HG02852 (cell line): ENCODE results near the gene SOX10.
A peak's percentile ranks its signal among the peaks of the same experiment; 100 is the strongest.
"Not testable (repeated sequence)": the region's sequence is repeated elsewhere in the genome, so short reads cannot be mapped to it uniquely, and the experiment has no call there.

Source experiments
- ATAC-seq: cut with Tn5 transposase; IDR thresholded peaks from one replicate; pipeline ENCODE4 v1.9.1; 2021; ENCODE audit warnings: mild to moderate bottlenecking, moderate library complexity; ENCODE audit not compliant: unreplicated experiment

The SOX10 gene

DNA sequence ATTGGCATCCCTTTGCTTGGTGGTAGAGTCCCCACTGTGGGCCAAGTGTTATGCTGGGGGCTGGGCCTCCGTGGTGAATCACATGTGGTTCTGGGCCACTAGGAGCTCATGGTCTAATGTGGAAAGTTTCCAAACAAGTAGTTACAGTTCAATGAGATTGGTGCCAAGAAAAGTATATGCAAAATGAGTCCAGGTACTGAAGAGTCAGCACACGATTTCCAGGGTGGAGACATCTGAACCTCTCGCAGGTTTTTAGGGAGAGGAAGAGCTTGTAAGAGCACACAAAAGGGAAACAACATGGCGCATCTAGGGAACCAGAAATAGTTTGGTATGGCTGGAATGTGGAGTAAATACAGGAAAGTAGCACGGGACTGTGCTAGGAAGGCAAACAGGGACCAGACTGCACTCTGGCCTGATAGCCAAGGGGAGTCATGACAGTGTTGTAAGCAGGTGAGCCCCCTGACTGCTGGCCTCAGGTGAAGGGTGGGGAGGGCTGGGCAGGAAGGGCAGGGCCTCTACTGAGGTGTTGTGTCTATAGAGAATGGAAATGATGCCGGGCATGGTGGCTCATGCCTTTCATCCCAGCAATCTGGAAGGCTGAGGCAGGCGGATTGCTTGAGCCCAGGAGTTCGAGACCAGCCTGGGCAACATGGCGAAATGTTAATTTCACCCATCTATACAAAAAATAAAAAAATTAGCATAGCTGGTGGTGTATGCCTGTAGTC, 18.3 kb downstream of the SOX10 start:
- no peak for ATAC-seq

DNA sequence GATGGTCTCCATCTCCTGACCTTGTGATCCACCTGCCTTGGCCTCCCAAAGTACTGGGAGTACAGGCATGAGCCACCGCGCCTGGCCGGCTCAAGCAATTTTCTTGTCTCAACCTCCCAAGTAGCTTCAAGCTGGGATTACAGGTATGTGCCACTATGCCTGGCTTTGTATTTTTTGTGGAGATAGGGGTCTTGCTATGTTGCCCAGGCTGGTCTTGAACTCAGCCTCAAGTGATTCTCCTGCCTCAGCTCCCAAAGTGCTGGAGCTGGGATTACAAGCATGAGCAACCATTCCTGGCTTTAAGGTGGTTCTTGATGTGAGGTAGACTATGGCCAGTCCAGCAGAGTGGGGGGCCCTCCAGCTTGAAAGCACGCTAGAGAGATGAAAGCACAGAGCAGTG, 23.3 kb downstream of the SOX10 start:
- ATAC-seq = no peak

DNA sequence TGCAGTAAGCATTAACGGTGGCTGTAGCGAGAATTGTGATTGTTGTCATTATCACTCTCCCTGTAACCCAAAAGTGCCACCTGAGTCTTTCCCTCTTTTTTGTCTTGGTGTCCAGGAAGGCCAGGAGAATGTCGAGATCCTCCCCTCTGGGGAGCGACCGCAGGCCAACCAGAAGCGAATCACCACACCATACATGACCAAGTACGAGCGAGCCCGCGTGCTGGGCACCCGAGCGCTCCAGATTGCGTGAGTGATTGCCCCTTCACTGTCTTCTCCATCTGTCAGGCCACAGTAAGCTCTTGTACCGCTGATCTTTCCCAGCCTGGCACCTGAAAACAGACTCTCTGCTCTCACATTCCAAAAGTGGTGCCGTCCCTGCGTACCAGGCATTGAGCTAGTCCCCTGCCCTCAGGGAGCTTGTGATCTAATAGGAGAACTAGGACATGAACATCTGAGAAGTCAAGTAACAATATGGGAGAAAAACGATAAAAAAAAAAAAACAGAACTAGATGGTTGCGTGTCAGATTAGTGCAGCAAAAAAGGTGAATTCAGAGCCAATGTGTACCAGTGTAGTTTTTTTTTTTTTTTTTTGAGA, 25.0 kb downstream of the SOX10 start:
- ATAC-seq = no peak

DNA sequence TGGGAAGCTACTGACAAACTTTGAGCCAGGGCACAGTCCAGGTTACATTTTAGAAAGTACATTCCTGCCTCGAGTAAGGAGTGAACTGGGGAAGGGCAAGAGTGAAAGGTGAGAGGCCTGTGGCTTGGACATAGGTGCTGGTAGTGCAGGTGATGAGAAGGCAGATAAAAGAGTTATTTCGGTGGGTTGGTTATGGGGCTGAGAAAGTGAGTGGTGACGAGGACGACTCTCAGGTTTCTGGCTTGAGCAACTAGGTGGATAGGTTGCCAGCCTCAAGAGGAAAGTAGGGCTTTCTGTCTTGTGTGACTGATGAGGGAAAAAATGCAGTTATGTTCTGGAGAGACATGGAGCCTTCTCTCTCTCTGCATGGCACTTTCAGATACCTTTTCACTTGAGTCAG, 27.1 kb downstream of the SOX10 start:
- no peak for ATAC-seq

DNA sequence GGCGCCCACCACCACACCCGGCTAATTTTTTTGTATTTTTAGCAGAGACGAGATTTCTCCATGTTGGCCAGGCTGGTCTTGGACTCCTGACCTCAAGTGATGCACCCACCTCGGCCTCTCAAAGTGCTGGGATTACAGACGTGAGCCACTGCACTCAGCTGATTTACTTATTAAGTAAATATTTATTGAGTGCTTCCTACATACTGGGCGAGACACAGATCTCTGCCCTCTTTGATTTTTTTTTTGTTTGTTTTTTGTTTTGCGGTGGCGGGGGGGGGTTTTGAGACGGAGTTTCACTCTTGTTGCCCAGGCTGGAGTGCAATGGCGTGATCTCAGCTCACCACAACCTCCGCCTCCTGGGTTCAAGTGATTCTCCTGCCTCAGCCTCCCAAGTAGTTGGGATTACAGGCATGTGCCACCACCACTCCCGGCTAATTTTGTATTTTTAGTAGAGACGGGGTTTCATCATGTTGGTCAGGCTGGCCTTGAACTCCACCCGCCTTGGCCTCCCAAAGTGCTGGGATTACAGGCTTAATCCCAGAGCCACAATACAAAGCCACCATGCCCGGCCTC, 28.4 kb downstream of the SOX10 start:
- not testable (repeated sequence) for ATAC-seq

DNA sequence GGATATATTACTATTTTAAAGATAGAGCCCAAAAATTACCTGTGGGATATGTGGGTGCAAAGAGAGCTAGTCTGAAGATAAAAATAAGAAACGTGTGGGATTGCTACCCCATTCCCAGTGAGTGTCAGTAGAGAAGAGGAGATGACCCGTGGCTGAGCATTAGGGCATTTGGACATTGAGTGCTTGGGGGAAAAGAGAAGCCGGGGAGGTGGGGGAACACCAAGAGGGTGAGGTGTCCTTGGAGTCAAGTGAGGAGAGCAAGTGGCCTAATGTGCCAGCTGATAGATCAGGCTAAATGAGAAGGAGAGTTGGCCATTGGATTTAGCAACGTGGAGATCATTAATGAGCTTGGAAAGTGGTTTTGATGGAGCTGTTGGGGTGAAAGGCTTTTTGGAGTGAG, 29.7 kb downstream of the SOX10 start:
- ATAC-seq = no peak

DNA sequence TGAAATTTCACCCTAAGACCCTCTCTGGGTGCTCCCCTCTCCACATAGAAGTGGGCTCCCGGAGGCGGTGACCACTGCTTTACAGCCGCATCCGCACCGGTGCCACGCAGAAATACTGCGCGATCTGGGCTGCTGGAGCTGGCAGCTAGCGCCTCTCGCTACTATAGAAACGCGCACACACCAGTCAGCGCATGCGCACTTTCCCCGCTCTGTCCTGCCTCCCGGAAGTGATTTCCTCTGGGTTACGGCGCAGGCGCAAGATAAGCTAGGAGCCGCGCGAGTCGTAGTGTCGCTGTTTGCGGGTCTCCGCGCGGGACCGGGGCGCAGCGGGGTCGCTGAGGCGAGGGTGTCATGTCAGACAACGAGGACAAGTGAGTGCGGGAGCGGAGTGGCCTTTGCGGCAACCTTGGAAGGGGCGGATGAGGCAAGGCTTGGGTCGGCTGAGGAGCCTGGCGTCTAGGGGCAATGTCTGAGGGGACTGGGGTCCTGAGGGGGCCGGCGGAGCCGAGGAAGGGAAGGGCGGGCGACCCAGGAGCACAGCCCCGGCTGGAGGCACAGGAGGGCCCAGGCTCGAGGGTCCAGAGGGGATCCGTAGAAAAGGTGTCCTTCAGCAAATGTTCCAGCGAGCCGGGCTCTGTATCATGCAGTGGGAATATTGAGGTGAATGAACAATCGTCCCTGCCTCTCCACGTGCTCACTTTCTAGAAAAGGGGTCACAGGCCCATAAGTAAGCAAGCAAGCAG, 30.7 kb downstream of the SOX10 start, which contains the start of the genes C22orf23 and POLR2F:
TSS of gene C22orf23 (minus strand) at position 165 of the 743 bp plus-strand sequence. CDS start 452 bp downstream, outside the sequence.
TSS of gene POLR2F (plus strand) at position 263 of the 743 bp plus-strand sequence. CDS start at position 352, 89 bp downstream.
- ATAC-seq = peak; percentile 88

DNA sequence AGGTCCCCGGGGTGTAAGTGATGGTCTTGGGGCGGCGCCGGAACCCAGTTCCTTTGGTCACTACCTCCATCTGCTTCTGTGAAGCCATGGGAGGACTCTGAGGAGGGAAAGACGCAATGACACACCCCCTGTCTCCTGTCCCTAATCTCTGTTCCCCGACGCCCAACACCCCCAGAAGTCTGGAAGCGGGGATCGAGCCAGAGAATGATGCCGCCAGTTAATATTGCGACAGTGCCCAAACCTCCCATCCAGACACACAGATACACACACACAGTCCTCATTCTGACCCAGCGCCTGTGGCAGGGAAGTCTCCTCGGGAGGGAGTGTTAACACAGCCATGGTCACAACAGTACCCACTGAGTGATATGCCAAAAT, 31.3 kb downstream of the SOX10 start:
- ATAC-seq = peak; percentile 19

DNA sequence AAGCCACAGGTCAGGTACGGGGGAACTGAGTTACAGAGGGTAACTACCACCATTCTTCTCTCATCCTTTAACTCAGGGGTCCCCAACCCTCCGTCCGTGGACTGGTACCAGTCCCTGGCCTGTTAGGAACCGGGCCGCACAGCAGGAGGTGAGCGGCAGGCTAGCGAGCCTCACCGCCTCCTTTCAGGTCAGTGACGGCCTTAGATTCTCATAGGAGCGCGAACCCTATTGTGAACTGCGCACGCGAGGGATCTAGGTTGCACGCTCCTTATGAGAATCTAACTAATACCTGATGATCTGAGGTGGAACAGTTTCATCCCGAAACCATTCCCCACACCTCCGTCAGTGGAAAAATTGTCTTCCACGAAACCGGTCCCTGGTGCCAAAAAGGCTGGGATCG, 31.7 kb downstream of the SOX10 start:
- not testable (repeated sequence) for ATAC-seq

DNA sequence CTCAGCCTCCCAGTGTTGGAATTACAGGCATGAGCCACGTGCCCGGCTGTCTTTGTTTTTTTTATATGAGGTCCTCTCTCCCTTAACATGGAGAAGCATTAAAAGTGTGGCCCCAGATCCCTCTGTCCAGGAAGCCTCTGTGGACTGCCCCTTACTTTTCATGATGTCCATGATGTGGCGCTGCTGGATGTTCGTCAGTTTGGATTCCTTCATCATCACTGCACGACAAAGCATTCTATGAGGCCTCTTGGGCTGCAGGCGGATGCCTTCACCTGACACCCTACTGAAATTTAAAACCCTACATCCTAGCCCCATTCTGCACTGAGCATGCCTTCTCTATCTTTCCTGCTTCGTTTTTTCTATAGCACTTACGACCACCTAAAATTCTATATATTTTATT, 33.0 kb downstream of the SOX10 start:
- no peak for ATAC-seq

DNA sequence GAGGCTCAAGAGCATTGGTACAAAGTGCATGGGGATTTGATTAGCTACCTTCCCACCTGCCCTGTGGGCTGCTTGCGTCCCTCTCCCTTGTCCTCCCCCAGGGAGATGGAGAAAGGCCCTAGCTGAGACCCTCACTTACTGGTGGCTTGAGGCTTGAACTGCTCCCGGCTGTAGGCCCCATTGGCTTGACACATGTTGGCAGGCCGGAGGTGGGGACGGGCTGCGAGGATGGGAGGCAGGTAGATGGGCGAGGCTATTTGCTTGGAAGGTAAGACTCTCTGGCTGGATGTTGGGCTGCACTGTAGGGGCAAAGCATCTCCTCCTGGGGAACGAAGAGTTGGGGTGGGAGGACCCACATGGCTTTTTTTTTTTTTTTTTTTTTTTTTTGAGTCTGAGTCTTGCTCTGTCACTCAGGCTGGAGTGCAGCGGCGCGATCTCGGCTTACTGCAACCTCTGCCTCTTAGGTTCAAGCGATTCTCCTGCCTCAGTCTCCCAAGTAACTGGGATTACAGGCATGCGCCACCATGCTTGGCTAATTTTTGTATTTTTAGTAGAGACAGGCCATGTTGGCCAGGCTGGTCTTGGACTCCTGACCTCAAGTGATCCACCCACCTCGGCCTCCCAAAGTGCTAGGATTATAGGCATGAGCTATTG, 37.1 kb downstream of the SOX10 start:
- not testable (repeated sequence) for ATAC-seq

DNA sequence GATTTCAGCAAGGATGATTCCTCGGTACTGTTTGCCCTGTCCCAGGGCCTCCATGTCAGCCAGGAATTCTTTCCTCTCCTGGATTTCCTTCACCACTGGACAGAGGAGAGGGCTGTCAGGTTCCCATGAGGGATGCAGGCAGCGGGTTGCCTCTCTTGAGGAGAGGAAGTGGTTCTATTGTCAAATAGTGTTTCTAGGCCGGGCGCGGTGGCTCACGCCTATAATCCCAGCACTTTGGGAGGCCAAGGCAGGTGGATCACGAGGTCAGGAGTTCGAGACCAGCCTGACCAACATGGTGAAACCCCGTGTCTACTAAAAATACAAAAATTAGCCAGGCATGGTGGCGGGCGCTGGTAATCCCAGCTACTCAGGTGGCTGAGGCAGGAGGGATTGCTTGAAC, 39.9 kb downstream of the SOX10 start:
- not testable (repeated sequence) for ATAC-seq

DNA sequence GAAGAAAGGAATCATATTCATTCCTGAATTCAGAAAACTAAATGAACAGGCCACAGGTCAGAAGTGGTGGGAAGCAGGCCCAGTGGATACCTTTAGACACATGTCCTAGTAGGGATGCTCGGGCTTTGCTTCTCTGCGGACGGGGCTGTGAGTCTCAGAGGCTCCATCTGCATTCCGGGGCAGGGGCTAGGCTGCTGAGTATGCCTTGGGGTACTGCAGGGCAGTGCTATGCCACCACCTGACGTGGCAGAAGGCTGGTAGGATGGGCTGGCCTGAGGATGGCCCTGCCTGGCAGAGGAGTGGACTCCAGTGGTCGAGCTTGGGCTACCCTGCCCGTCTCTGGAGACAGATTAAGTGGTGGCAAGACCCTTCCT, 40.5 kb downstream of the SOX10 start:
- no peak for ATAC-seq

DNA sequence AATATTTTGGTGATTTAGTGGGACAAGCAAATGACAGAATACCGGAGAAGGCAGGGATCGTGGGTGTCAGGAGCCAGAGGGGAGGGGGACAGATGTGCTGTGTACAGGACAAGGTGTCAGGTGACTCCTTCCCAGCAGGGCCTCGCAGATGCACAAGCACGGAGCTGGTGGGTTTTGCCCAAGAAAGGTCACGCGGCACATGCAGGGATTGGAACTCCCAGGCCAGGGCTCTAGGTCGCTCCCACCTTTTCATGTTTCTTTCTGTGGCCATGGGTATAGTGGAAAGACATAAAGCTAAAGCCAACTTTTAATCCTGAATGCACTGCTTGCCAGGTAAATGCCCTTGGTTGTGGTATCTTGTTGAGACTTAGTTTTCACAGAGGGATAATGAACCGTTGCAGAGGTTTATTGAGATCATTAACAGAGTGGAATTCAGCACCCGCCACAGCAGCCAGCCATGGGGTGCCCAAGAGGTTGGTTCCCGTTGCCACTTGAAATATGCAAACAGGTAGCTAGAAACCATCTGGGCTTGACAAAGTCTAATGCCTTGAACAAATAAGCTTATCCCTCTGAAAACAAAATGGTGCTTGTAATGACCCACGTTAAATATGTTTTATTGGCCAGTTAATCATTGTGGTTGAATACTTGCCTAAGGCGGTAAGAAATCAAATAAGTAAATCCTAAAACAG, 41.1 kb downstream of the SOX10 start:
- no peak for ATAC-seq

DNA sequence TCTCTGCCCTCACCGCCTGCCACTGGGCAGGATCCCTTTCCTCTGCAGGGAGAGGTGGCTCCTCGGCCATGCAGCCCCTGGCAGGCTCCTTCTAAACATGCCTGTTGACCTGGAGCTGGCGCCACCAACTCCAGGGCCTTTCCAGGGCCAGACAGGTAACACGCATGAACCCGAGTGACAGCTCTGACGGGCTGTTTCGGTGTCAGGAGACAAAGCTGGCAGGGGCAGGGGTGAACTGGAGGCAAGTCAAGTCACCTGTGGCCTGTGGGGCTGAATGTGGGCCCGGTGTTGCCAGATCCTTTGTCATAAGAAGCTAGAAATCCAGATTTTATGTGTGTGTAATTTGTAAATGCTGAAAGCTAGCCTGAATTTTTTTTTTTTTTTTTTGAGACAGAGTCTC, 42.2 kb downstream of the SOX10 start:
- ATAC-seq = no peak

DNA sequence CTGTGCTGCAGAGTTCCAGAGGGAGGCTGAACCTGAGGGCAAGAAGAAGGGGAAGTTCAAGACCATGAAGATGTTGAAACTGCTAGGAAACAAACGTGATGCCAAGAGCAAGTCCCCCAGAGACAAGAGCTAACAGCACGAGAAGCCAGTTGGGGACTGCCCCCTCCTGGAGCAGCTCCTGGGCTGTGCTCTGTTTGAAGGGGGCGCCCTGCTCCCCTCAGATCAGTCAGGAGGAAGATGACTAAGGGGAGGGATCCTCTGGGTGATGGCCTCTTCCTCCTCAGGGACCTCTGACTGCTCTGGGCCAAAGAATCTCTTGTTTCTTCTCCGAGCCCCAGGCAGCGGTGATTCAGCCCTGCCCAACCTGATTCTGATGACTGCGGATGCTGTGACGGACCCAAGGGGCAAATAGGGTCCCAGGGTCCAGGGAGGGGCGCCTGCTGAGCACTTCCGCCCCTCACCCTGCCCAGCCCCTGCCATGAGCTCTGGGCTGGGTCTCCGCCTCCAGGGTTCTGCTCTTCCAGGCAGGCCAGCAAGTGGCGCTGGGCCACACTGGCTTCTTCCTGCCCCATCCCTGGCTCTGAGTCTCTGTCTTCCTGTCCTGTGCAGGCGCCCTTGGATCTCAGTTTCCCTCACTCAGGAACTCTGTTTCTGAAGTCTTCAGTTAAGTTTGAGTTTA, 43.5 kb downstream of the SOX10 start:
- ATAC-seq = no peak

DNA sequence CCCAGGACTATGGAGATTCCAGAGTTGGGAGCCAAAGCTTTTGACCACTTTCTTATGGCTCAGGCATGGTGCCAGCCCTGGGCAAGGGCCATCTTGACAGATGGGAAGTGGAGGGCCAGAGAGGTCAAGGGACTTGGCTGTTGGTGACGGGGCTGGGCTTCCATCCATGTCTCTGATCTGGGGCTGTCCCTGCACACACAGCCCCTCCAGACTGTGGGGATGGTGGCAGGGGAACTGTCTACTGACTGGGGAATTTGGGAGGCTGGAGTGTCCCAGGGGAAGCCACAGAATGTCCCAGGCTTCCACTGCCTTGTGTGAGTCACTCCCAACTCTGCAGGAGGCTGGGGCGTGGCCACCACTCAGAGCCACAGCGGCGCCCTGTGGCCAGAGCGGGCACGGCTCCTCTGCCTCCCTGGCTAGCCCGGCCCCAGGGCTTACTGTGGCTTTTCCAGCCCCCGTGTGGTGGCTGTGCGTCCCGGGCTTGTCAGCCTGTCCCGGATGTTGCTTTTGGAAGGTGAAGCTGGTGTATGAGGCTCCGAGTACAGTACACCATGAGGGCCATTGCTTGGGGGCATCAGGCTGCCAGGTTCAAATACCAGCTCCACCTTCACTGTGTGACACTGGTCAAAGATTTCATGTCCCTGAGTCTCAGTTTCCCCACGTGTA, 50.5 kb downstream of the SOX10 start:
- ATAC-seq = no peak

DNA sequence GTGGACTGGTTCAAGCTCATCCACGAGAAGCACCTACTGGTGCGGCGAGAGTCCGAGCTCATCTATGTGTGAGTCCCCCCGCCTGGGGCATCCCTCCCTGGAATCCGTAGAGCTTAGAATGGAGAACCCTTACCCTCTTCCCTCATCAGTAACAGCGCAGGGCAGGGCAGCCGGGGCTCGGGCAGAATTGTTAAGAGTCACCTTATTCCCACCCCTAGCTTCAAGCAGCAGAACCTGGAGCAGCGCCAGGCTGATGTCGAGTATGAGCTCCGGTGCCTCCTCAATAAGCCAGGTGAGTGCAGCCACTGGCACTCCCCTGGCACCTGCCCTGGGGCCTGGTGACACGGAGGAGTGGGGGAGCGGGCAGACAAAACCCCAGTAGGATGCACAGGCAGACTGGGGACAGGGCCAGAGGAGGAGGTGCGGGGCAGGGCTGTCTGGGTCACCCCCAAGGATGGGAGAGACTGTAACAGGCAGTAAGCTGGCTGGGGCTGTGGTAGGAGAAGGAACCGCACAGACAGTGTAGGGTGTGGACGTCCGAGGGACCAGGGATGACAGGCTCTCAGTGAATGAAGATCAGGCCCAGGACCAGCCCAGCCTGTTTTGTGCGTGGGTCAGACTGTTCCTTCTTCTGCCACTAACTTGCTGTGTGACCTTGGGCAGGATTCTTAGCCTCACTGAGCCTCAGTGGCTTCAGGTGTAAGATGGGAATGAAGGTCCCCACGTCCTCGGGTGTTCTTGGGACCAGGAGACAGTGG, 51.4 kb downstream of the SOX10 start:
- ATAC-seq = no peak

DNA sequence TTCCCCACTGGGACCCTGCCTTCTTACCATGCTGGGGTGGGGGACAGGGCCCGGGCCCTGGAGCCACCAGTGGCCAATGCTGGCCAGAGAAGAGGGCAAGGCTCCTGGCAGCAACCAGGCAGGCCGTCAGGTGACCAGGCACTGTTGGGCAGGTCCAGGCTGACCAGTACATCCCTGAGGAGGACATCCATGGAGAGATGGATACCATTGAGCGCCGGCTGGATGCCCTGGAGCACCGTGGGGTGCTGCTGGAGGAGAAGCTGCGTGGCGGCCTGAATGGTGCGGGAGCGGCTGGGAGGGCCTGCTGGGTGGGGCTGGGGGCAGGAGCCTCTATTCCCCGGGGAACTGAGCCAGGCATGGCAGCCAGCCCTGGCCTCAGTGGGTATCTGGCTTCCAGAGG, 52.0 kb downstream of the SOX10 start:
- ATAC-seq = no peak
